Epithelial cell of prostate (primary cell): ENCODE data around the gene TUSC2.

Source experiments
- DNase-seq: peaks from one replicate; pipeline ENCODE4 v3.0.0-alpha.2; 2011; ENCODE audit warnings: low read depth, low spot score
- H3K27ac ChIP-seq: fragments of 450-650 bp; 2 replicates; pipeline ENCODE4 v1.5.1; 2017; ENCODE audit warnings: mild to moderate bottlenecking

TUSC2 gene

GRCh38 chr3:50327943-50328691 lies at the start of gene TUSC2:
Gene TUSC2, minus strand, starts transcription at chr3:50328223. Its CDS starts 124 bp downstream, at chr3:50328099.
- H3K27ac ChIP-seq, result peak within 1 kb of the TSS; percentile 69
- peak; percentile 82 for DNase-seq

- no peak for DNase-seq
- no peak overlapping the region for H3K27ac ChIP-seq
These were observed 47.4 kb upstream of the TUSC2 start for GRCh38 chr3:50375258-50375931.

- H3K27ac ChIP-seq, result no peak overlapping the region
- no peak for DNase-seq
These were observed 46.6 kb upstream of the TUSC2 start for GRCh38 chr3:50374363-50375257.

GRCh38 chr3:50373146-50374051 lies 45.4 kb upstream of the TUSC2 start:
- no peak for DNase-seq

GRCh38 chr3:50372349-50372748 lies 44.3 kb upstream of the TUSC2 start:
- no peak overlapping the region for H3K27ac ChIP-seq
- DNase-seq, result no peak

More at GRCh38 chr3:50373146-50374051, 45.4 kb upstream of the TUSC2 start:
- no peak overlapping the region for H3K27ac ChIP-seq

GRCh38 chr3:50371133-50371685 lies 43.2 kb upstream of the TUSC2 start:
- no peak for DNase-seq
- H3K27ac ChIP-seq, result no peak overlapping the region

- H3K27ac ChIP-seq, result no peak overlapping the region
- DNase-seq, result no peak
These were observed 42.6 kb upstream of the TUSC2 start for GRCh38 chr3:50370594-50370993.

- H3K27ac ChIP-seq, result no peak overlapping the region
These were observed 41.1 kb upstream of the TUSC2 start for GRCh38 chr3:50369012-50369670.

GRCh38 chr3:50365842-50366220 lies 37.8 kb upstream of the TUSC2 start:
- no peak overlapping the region for H3K27ac ChIP-seq
- no peak for DNase-seq

More at GRCh38 chr3:50369012-50369670, 41.1 kb upstream of the TUSC2 start:
- DNase-seq, result no peak

- H3K27ac ChIP-seq, result no peak overlapping the region
- DNase-seq, result peak; percentile 67
These were observed 37.2 kb upstream of the TUSC2 start for GRCh38 chr3:50365080-50365841.

- no peak overlapping the region for H3K27ac ChIP-seq
- no peak for DNase-seq
These were observed 36.6 kb upstream of the TUSC2 start for GRCh38 chr3:50364573-50365079.

GRCh38 chr3:50359760-50360110 lies 31.7 kb upstream of the TUSC2 start:
- no peak for DNase-seq
- no peak overlapping the region for H3K27ac ChIP-seq

GRCh38 chr3:50358911-50359759 lies 31.1 kb upstream of the TUSC2 start, which contains the start of gene TMEM115:
Gene TMEM115, minus strand, starts transcription at chr3:50359521. Its CDS starts 458 bp downstream, at chr3:50359063.
- H3K27ac ChIP-seq, result peak within 1 kb of the TSS; percentile 66
- peak; percentile 94 for DNase-seq

- no peak for DNase-seq
- H3K27ac ChIP-seq, result peak overlapping the region; percentile 66
These were observed 30.4 kb upstream of the TUSC2 start for GRCh38 chr3:50358355-50358910.

- peak overlapping the region; percentile 0 for H3K27ac ChIP-seq
- DNase-seq, result no peak
These were observed 29.5 kb upstream of the TUSC2 start for GRCh38 chr3:50357481-50357880.

GRCh38 chr3:50356553-50356952 lies 28.5 kb upstream of the TUSC2 start:
- H3K27ac ChIP-seq, result no peak overlapping the region
- DNase-seq, result no peak
